ENCODE results near the gene AP1M1.

AP1M1 gene

DNA sequence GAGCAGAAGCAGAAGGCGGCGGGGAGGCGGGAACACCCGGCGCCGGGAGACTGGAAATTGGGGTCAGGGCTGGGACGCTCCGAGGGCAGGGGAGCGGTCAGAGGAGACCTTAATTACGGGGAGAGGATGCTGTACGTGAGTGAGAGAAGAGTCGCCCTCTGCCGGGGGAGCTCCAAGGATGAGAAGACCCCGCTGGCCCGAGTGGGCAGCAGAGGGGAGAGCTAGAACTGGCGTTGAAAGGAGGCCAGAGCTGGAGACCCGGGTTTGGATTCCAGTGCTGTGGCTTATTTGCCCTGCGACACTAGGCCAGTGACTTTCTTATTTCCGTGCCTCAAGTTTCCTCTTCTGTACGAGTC is 12.0 kb upstream of the AP1M1 start:
- DNase-seq = peak; percentile 32

- DNase-seq = no peak
Measured at GRCh38 chr19:16188521-16188920, 9.2 kb upstream of the AP1M1 start.

- no peak for DNase-seq
Measured at GRCh38 chr19:16190198-16190597, 7.5 kb upstream of the AP1M1 start.

GRCh38 chr19:16190736-16191135 is 7.0 kb upstream of the AP1M1 start:
- no peak for DNase-seq

DNA sequence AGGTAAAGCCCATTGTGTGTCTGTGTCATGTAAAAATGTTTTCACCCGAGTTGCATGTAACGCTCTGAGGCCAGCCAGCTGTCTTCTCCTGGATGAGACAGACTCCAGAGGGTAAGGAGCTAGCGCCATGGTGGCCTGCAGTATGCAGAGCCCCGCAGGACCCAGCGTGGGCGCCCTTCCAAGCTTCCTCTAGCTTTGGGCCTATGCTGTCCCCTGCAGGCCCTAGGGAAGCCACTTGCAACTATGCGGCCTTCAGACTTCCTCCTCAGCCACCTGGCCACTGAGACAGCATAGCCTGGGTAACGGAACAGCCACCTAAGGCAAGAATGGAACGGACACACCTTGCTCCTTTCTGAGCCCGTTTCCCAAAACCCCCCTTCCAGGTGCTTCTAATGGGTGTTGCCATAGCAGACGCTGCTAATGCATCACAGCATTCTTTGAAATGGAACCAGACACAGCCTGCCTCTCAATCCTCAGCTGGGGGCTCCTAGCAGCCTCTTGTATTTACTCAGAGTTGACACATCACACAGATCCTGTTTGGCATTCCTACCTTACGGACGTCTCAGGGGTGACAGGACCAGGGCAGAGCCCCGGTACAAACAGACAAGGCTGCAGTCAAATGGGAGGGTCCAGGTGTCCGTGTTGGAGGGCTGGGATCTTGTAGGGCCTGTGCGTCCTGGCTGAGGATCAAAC is 6.3 kb upstream of the AP1M1 start:
- no peak for DNase-seq

- no peak for DNase-seq
Measured at GRCh38 chr19:16193466-16193865, 4.2 kb upstream of the AP1M1 start.

- DNase-seq = no peak
Measured at GRCh38 chr19:16197188-16197621, 506 bp upstream of the AP1M1 start.

DNA sequence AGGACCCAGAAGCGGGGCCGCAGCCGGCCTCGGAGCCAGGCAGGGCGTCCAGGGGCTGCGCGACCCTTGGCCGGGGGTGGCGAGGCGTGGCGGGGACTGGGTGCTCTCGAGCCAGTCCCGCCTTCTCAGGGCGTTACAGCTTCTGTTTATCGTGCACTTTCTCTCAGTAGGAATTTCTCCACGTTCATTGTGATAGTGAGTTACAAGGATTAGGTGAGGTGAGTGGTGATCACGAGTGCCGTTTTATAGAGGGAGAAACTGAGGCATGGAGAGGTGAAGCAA is 600 bp downstream of the AP1M1 start:
- no peak for DNase-seq

- DNase-seq = no peak
Measured at GRCh38 chr19:16199275-16199932, 1.7 kb downstream of the AP1M1 start.

DNA sequence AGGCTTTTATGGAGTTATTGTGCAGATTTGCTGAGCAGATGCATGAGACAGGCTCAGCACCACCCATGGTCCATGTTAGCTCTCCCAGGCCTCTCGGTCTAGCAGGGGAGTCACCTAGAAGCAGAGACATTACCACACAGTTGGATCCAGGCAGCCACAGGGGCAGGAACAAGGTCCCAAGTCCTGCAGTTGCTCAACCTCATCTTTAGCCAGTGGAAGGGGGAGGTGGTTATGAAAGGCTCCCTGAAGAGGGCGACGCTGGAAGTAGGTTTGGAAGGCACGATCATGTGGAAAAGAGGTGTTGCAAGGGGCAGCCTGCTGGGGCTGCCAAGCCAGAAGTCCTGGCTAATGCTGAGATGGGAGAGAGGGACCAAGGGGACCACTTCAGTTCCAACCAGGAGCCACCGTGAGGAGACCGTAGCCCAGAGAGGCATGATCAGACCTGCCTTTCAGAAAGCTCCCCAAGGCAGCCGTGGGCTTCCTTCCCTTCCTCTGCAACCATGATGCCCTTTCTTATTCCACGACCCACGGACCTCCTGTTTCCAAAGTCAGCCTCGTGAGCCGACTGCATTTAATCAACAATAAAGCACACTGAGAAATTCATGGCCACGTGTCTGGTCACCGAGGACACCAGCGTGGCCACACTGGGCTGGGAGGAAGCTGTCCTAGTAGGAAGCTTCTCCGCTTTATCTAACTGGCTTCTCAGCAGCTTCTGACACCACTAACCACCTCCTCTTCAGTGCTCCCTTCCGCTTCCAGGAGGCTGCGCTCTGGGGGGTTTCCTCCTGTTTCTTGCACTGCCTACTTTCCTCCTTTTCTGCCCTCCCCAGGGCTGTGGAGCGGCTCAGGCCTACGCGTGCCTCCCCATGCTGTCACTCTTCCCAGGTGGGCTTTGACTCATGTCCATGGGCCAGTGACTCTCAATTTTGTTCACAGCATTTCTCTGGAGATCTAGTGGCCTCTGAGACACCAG is 2.6 kb downstream of the AP1M1 start:
- no peak for DNase-seq

- no peak for DNase-seq
Measured at GRCh38 chr19:16201011-16201391, 3.3 kb downstream of the AP1M1 start.

GRCh38 chr19:16202320-16203255 is 4.9 kb downstream of the AP1M1 start:
- no peak for DNase-seq

DNA sequence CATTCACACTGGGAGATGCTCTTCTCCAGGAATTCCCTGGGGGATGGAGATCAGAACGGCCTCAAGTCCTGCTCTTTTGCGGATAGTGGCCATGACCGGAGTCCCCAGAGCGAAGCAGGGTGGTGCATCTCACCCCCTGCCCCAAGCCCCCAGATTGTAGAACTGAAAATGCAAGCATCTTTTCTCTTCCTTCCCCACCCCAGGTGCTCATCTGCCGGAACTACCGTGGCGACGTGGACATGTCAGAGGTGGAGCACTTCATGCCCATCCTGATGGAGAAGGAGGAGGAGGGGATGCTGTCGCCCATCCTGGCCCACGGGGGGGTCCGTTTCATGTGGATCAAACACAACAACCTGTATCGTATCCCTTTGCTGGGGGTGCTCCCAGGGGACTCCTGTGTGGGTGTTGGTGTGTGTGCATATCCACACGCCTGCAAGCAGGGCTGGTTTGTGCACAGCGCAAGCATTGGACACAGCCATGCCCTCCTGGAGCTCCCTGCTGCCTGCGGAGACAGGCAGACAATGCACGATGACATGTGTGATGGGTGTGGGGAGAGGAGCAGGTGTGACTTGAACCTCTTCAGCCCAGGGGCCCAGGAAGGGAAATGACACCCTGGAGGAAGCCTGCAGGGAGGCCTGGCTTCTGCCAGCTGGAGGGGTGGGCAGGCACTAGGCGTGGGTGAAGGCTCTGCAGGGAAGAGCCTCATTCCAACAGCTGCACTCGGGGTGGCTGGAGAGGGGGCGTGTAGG is 5.7 kb downstream of the AP1M1 start:
- DNase-seq = no peak

- no peak for DNase-seq
Measured at GRCh38 chr19:16204005-16204294, 6.2 kb downstream of the AP1M1 start.

DNA sequence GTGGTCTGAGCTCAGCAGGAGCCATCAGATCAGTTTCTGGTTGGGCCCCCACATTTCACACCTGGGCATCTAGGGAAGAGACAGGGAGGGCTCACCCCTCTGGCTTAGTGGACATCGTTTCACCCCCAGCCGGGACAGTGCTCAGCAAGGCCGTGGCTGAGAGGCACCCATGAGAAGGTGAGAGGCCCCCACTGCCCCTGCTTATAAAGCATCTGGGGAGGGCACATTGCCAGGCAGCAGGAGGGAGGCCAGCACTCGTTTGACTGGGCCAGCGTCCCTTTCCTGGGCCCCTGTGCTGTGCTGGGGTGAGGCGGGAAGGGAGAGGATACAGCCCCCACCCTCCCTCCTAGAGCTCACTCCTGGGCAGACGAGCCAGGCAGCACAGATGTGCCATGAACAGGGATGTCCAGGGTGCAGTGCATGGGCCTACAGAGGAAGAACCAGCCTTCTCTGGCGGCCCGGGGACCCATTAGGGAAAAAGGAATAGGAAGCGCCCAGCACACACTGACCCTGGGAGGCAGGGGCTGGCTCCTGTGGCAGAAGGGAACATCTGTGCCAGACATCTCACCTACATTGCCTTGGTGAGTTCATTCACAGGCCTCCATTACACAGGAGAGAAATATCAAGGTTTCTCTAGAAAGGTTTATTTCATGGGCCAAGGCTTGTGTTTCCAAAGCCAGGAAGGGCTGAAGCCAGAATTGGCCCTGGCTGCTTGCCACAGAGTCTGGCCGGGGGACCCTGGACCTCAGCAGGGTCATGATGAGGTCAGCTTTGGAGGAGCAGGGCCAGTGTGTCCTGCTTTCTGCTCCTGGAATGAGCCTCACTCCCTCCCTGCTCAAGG is 7.7 kb downstream of the AP1M1 start:
- DNase-seq = no peak

DNA sequence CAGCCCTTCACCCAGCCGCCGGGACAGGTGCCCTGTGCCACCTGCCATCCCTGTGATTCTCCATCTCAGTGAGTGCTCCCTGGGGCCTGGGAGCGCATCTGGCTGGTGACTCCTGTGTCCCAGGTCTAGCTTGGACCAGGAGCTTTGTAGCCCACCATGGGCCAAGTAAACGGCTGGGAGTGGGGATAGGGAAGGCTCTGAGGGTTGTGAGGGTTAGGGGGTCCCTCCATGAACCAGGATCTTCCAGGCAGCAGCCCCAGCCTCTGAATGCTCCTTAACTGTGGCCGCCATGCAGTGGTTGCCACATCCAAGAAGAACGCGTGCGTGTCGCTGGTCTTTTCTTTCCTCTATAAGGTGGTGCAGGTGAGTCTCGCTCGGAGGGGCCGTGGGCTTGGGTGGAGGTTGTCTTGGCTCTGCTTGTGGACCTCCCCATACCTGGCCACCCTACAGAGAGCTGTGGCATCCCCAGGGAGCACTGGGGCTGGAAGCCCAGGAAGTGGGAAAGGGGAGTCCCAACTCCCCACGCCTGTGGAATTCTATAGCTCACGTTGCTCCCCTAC is 8.4 kb downstream of the AP1M1 start:
- DNase-seq = no peak

DNA sequence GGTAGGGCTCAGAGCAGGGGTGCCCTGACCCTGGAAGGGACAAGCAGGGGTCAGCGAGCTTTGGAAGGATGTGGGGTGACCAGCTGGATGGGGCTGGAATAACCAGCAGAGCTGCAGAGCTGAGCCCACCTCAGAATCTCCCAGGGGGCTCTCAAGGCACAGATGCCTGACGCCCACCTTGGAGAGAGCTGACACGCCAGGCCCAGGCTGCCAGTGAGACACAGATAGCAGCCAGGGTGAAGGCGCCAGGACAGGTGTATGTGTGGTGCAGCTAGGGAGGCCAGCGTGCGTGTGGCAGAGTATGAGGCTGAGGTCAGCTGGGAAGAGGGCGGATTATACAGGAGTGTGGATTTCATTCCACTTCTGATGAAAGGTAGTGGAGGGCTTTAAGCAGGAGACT is 8.9 kb downstream of the AP1M1 start:
- DNase-seq = no peak

DNA sequence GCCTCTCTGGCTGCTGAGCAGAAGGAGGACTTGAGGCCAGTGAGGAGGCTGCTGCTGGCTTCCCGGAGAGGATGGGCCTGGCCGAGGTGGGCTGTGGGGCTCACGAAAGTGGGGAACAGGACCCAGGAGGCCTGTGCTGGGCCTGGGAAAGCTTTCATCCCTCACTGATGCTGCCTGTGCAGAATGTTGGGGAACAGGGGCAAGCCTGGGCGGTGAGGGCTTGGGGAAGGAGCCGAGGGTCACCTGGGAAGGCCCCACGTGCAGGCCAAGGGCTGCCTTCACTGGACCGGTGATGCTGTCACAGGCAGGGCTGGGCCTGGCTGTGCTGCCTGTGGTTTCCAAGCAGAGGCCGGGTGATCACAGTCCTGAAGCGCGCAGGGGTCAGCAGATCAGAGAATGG is 9.4 kb downstream of the AP1M1 start:
- DNase-seq = no peak

DNA sequence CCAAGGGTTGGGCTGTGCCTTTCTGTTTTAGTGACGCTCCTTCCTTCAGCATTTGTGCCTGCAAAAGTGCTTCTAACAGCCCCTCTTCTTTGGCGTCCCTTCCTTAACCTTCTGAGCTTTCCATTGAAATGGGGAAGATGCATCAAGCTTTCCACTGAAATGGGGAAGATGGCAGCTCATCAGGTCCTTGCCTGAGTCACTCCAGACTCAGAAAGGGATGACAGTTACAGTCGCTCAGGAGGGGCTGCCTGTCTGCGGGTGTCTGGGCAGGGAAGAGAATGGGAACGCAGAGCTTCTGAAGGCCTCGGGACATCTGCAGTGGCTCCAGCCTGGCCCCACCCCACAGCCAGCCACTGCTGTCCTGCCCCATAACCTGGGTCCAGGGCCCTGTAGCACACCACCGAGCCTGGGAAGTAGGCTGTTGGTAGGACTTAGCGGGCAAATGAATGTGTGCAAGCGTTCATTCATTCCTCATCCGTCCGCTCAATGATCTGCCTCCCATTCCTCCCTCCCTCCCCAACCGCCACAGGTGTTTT is 9.8 kb downstream of the AP1M1 start:
- no peak for DNase-seq

DNA sequence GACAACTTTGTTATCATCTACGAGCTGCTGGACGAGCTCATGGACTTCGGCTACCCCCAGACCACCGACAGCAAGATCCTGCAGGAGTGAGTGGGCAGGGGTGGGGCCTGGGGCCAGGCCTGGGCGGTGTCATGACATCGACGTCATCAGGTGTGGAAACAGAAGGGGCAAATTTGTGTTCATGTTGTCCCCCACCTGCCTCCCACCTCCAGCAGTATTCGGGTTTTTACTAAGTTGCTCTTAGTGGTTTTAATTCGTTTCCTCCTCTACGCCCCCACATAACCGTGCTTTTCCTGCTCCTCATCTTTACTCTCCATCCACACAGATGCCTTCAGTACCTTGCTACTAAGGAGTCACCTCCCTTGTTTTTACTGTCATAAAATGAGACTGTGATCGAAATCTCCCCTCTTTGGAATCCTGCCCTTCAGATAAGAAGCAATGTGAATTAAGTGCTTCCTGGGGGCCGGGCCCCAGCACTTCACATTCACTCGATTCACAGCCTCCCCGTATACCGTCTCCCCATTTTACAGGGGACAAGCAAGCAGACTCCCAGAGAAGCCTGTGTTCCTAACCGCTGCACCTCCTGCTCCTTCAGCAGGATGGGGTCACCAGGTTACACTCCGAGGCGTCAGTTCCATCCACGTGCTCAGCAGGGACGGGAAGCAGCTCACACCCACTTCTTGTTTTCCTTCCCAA is 10.5 kb downstream of the AP1M1 start:
- no peak for DNase-seq

Data from NK-92 treated with Interleukin-12 subunit alpha and Interleukin-12 subunit beta, amount 100 ng/mL, for 24 hours (cell line).